D721Med (cell line): ENCODE data around the gene MOK.
A peak's percentile ranks its signal among the peaks of the same experiment; 100 is the strongest.

Experiments used
- DNase-seq: peaks from one replicate; pipeline ENCODE4 v3.0.0; 2011; ENCODE audit warnings: low spot score; ENCODE audit not compliant: insufficient read length
- FAIRE-seq: peaks from 2 replicates; lab custom pipeline; 2011; peaks lifted over from hg19 to GRCh38; lab: Jason Lieb, UNC
- CTCF ChIP-seq: IDR thresholded peaks from 2 replicates; pipeline ENCODE4 v1.5.1; 2012; ENCODE audit warnings: mild to moderate bottlenecking, control low read depth; ENCODE audit not compliant: insufficient read depth; ENCODE audit errors: missing control alignments

MOK gene

DNA sequence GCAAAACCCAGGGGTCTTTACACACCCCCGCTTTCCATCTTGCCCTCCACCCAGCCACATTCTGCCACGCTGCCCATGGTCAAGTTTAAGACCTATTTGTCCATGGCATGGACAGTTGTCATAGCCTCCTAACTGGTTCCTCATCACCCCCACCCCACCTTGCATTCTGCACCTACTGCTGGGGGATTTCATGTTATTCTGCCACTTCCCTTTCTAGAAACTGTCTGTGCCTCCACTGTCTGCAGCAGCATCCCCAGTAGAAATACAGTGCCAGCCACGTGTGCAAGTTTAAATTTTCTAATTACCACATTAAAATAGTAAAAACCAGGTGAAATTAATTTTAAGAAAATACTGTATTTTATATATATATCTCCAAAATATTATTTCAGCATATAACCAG lies 102.0 kb downstream of the MOK start:
- FAIRE-seq (no peak), DNase-seq (no peak)
- TF ChIP-seq CTCF = no peak

DNA sequence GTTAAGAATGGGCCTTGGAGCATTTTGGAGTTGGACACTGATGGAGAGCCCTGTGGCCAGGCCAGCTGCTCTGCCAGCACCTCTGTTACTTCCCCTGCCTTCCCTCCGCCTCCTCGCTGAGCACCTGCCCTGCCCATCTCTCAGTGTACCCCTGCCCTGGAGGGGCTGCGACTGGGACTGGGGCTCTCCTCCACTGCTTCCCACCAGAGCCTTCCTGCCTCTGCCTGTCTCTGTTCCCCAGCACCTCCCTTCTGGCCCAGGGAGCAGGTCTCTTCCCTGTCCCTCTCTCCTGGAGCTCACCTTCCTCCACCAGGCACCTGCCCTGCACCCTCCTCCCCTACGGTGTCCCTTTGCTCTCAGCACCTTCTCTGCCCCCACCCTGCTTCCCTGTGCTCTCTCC lies 103.2 kb downstream of the MOK start:
- no peak for TF ChIP-seq CTCF
- no peak for FAIRE-seq
- DNase-seq = no peak

- DNase-seq (no peak), FAIRE-seq (no peak)
- TF ChIP-seq CTCF = no peak
Measured at GRCh38 chr14:102201353-102201738, 103.6 kb downstream of the MOK start.

- no peak for TF ChIP-seq CTCF
- FAIRE-seq = no peak
- DNase-seq = no peak
Measured at GRCh38 chr14:102200690-102201352, 104.1 kb downstream of the MOK start.

DNA sequence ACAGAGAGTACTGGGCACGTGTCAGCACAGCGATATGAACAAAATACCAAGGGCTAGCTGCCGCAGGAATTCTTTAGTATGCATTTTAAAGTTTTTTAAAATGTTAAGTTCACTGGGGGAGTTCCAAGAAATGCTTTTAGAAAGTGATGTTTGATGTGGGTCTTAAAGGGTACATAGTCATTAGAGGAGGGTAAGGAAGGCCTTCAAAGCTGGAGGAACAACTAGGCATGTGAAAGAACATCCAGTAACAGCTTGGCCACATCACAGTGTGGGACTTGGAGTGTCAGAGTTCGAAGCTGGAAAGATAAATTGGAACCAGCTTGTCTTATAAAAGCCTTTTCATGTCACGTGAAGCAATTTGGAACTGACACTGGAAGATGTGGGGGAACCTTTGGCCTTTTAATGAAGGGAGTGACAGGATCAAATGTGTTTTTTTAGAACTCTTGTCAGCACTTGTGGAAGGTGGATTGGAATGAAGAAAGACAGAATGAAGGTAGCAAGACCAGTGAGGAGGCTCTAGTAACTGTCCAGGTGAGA lies 107.6 kb downstream of the MOK start:
- TF ChIP-seq CTCF = no peak
- FAIRE-seq (no peak), DNase-seq (no peak)

GRCh38 chr14:102196902-102197230 lies 108.1 kb downstream of the MOK start:
- peak; percentile 21 for FAIRE-seq
- no peak for TF ChIP-seq CTCF

DNA sequence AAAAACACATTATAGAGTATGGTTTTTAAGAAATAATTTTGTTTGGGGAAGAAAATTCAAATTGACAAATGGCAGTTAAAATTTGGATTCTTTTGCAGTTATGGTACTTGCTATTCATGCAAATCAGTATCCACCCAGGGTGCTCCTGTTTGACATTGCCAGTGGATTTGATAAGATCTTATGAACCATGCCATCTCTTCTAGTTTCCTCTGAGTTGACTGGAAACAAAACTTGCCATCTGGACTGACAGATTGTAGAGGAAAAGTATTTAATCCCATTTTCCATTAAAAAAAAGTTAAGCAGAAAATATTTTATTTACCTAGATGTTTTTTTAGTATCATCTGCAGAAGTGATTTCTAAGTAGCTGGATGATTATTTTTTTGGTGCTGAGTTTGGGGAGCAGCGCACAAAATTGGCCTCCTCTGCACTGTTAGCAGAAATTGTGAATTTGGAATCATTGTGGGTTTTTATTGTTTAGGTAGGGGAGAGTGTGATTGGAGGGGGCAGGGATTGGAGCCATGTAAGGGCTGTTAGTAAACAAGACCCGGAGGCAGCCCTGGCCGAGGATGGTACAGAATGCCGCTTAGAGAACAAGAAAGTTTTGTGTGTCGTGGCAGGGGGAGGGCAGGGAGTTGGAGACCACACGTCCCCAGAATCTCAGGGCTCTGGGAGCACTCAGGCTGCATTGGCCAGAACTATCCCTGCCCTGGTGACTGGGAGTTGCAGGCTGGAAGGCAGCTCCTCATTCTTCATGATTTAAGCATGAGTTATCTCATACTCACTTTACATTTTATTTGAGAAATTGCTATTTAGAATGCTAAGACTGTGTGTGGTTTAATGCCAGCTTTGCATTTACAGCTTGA lies 108.7 kb downstream of the MOK start:
- DNase-seq = no peak

More at GRCh38 chr14:102196902-102197230, 108.1 kb downstream of the MOK start:
- no peak for DNase-seq

More for the DNA sequence above, 108.7 kb downstream of the MOK start:
- TF ChIP-seq CTCF = no peak
- FAIRE-seq = peak; percentile 73
